ENCODE data around the gene PYGL. TPM values are rescaled to one million over a fixed set of nuclear protein-coding genes. Genes with fewer than 3 reads are reported as not detected.
"Not testable (repeated sequence)": the region's sequence is repeated elsewhere in the genome, so short reads cannot be mapped to it uniquely, and the experiment has no call there.

The PYGL gene
- total RNA-seq, 4 donors from 2014 or later = 17.8 to 24.8 (median 22.4) TPM

DNA sequence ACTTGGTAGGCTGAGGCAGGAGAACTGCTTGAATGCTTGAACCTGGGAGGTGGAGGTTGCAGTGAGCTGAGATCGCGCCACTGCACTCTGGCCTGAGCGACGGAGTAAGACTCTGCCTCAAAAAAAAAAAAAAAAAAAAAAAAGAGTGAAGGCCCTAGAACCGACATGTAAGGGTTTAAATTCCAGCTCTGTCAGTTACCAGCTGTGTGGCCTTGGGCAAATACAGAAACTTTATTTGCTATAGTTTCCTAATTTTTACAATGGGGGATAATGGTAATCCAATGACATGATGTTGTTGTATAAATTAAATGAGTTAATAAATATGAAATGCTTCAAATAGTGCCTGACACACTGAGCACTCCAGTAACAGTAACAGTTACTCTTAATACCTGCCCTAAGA, 19.6 kb upstream of the PYGL start:
- intact Hi-C loops (cut with DNase I) = no loop called here
- H3K4me3 ChIP-seq (replicated peaks in 1 of 3) = no peak overlapping the region
- no peaks in the 10 kb centered on the region for H3K27me3 ChIP-seq
- H3K27ac ChIP-seq = no peak overlapping the region
- peaks cover 0 to 3% of the 10 kb centered on the region in 2 donors for H3K4me1 ChIP-seq
- no peak for DNase-seq
- TF ChIP-seq, protein P1, sequence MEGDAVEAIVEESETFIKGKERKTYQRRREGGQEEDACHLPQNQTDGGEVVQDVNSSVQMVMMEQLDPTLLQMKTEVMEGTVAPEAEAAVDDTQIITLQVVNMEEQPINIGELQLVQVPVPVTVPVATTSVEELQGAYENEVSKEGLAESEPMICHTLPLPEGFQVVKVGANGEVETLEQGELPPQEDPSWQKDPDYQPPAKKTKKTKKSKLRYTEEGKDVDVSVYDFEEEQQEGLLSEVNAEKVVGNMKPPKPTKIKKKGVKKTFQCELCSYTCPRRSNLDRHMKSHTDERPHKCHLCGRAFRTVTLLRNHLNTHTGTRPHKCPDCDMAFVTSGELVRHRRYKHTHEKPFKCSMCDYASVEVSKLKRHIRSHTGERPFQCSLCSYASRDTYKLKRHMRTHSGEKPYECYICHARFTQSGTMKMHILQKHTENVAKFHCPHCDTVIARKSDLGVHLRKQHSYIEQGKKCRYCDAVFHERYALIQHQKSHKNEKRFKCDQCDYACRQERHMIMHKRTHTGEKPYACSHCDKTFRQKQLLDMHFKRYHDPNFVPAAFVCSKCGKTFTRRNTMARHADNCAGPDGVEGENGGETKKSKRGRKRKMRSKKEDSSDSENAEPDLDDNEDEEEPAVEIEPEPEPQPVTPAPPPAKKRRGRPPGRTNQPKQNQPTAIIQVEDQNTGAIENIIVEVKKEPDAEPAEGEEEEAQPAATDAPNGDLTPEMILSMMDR (IDR thresholded peaks at IDR 0.05) = no peak
- no peak for TF ChIP-seq POLR2A (IDR thresholded peaks at IDR 0.05)
- H3K9me3 ChIP-seq = no peaks in the 10 kb centered on the region
- H3K36me3 ChIP-seq = no peaks in the 10 kb centered on the region
- 91 to 98% methylated on average over 5 of the region's 5 CpGs for WGBS, 2 donors

DNA sequence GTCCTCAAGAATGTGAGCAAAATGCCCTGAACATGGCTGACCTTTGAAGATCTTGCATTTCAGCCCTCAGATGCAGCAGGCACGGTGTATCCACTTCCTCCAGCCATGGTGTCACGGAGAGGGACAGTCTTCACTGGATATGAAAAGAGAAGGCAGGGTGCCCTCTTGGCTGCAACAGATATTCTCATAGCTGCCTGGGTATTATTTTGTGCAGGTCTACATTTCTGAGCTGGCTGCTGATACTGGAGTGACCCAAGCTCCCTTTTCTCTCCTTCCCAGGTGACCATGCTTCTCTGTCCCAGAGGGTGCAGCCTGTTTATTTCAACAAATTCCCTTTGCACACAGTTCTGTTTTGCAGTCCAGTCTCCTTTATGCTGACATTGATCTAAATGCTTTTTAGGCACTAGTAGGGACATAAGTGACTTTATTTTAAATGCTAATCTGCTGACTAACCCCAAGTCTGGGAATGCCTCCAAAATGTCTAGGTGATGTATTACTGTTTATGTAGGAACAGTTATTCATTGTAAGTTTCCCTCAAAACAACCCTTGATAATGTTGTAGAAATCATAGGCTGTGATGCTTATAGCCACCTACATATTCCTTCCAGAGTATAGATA, 17.4 kb upstream of the PYGL start:
- no peak overlapping the region for H3K4me3 ChIP-seq (replicated peaks in 1 of 3)
- no peaks in the 10 kb centered on the region for H3K9me3 ChIP-seq
- DNase-seq = no peak
- no peak overlapping the region for H3K27ac ChIP-seq
- H3K4me1 ChIP-seq = peaks cover 0 to 3% of the 10 kb centered on the region in 2 donors
- no peak for TF ChIP-seq POLR2A (IDR thresholded peaks at IDR 0.05)
- TF ChIP-seq, protein P1 (IDR thresholded peaks at IDR 0.05) = no peak
- WGBS, 2 donors = 63 to 75% methylated on average over 2 of the region's 2 CpGs
- no peaks in the 10 kb centered on the region for H3K36me3 ChIP-seq
- no peaks in the 10 kb centered on the region for H3K27me3 ChIP-seq
- intact Hi-C loops (cut with DNase I) = no loop called here

DNA sequence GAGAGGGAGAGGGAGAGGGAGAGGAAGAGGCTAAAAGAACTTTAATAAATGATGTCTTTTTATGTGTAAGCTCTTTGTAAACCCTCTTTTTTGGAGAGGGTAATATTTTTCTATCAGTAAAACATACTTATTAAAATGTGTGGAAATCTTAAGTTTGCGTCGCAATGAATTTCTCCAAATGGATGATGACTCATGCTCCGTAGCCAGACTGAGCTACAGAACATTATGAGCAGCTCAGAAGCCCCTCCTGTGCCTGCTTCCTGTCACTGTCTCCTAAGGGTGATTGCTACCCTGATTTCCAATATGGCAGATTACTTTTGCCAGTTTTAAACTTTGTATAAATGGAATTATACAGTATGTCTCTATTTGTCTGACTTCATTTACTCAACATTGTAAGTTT, 13.0 kb upstream of the PYGL start:
- H3K4me1 ChIP-seq = no peaks in the 10 kb centered on the region
- no peak overlapping the region for H3K4me3 ChIP-seq (replicated peaks in 1 of 3)
- H3K27me3 ChIP-seq = no peaks in the 10 kb centered on the region
- no peak overlapping the region for H3K27ac ChIP-seq
- intact Hi-C loops (cut with DNase I) = loop anchor here (5.0 kb wide), 1 partner anchor 260 kb away; no protein-coding TSS in a partner anchor
- H3K9me3 ChIP-seq = no peaks in the 10 kb centered on the region
- 80 to 91% methylated on average over 3 of the region's 3 CpGs for WGBS, 2 donors
- TF ChIP-seq, protein P1 (IDR thresholded peaks at IDR 0.05) = no peak
- TF ChIP-seq POLR2A (IDR thresholded peaks at IDR 0.05) = no peak
- no peaks in the 10 kb centered on the region for H3K36me3 ChIP-seq
- DNase-seq = no peak

DNA sequence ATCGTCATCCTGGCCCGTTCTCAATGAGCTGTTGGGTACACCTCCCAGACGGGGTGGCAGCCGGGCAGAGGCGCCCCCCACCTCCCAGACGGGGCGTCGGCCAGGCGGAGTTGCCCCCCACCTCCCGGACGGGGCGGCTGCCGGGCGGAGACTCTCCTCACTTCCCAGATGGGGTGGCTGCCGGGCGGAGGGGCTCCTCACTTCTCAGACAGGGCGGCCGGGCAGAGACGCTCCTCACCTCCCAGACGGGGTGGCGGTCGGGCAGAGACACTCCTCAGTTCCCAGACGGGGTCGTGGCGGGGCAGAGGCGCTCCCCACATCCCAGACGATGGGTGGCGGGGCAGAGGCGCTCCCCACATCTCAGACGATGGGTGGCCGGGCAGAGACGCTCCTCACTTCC, 12.1 kb upstream of the PYGL start:
- not testable (repeated sequence) for DNase-seq; H3K4me3 ChIP-seq (replicated peaks in 1 of 3); H3K36me3 ChIP-seq; H3K27me3 ChIP-seq; H3K27ac ChIP-seq; H3K9me3 ChIP-seq; H3K4me1 ChIP-seq
- WGBS, 2 donors = 93 to 94% methylated on average over 16 to 25 of the region's 32 CpGs
- intact Hi-C loops (cut with DNase I) = loop anchor here (5.0 kb wide), 1 partner anchor 261 kb away; no protein-coding TSS in a partner anchor

DNA sequence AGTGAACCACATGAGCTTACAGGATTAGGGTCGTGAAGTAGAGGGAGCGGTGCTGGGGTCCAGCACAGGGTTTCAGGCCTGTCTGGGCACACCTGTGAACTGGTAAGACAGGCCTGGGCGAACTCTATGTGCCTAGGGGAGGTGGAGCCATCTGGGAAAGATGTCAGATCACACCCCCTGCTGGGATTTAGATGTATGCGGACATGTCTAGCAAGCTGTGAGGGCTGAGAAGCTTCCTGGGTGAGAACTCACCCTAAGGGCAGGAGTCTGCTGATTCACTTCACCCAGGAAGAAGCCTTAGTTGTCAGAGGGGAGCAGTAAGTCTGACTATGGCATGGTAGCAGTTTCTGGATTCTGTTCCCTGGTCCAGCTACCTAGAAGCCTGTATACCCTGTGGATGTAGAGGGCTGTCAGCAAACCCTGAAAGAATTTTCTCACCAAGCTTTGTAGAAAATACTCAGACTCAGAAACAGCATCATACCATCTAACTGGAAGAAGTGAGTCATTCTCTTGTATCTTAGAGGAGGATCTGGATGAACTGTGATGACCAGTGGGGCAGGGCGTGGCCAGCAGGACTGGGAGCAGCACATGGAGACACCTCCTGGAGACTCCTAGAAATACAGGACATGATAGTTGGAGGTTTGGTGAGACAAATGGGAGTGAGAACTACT, 11.2 kb upstream of the PYGL start:
- intact Hi-C loops (cut with DNase I) = loop anchor here (5.0 kb wide), 1 partner anchor 262 kb away; no protein-coding TSS in a partner anchor
- WGBS, 2 donors = 82% methylated on average over 5 of the region's 5 CpGs
- Histone ChIP-seq H3K4me1 (no peaks in the 10 kb centered on the region), H3K36me3 (no peaks in the 10 kb centered on the region), H3K9me3 (no peaks in the 10 kb centered on the region), H3K27ac (no peak overlapping the region), H3K27me3 (no peaks in the 10 kb centered on the region), H3K4me3 (replicated peaks in 1 of 3) (no peak overlapping the region)
- peak in 1 of 2 donors; percentile 30 for DNase-seq
- TF ChIP-seq POLR2A (IDR thresholded peaks at IDR 0.05) = no peak
- TF ChIP-seq, protein P1 (IDR thresholded peaks at IDR 0.05) = no peak
